Esophagus squamous epithelium (tissue), 4 donors: ENCODE data around the gene SNF8.

Source experiments
- CTCF ChIP-seq, 6 experiments: fragments of 450-650 bp in 4 of 6; fragments of 200-600 bp in 2 of 6; sonication (generic) in 2 of 6; IDR thresholded peaks; one replicate each; pipeline ENCODE4 v1.5.1; 2016 to 2019; ENCODE audit warnings: antibody characterized with exemption in 6 of 6, mild to moderate bottlenecking in 4 of 6, moderate library complexity in 4 of 6
- POLR2A ChIP-seq, 4 donors: fragments of 450-650 bp; IDR thresholded peaks; one replicate each; pipeline ENCODE4 v1.6.1; 2017; ENCODE audit warnings: antibody characterized with exemption in 4 of 4, mild to moderate bottlenecking in 4 of 4, moderate library complexity in 3 of 4

- TF ChIP-seq CTCF (IDR thresholded peaks at IDR 0.05) (no peak), POLR2A (IDR thresholded peaks at IDR 0.05) (no peak)
Observed at GRCh38 chr17:48929812-48930165, 14.9 kb downstream of the SNF8 start.
